GM12874 (cell line): ENCODE results near the gene KCTD16.

Experiments
- CTCF ChIP-seq: IDR thresholded peaks from 2 replicates; pipeline ENCODE4 v1.5.1; 2011; ENCODE audit warnings: low read depth, mild to moderate bottlenecking, control low read depth, low read length, moderate library complexity; ENCODE audit not compliant: insufficient read depth

Gene KCTD16

GRCh38 chr5:144265643-144266247, 95.1 kb downstream of the KCTD16 start:
- no peak for TF ChIP-seq CTCF

DNA sequence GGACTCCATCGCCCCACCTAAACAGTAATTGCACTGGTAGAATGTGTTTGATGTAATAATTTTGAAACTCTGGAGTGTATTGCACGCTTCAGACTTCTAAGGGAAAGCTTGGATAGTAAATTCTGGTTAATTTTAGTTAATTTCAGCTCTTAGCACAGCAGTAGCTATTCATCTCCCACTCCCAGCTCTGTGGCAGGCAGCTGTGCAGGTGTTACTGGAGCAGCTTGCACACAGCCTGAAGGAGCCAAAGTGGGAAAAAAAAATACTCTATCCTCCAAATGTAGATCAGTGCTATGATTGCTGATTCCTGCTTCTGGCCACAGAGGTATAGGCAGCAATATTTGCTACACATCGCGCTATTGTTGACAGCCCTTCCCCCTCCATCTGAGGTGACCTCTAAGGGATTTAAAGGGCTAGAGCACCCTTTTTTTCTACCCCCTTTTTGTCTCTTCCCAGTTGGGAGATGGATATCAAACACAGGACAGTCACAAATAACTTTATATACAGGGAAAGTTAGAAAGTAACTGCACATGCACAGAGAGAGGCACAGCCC, 97.4 kb downstream of the KCTD16 start:
- TF ChIP-seq CTCF = no peak

DNA sequence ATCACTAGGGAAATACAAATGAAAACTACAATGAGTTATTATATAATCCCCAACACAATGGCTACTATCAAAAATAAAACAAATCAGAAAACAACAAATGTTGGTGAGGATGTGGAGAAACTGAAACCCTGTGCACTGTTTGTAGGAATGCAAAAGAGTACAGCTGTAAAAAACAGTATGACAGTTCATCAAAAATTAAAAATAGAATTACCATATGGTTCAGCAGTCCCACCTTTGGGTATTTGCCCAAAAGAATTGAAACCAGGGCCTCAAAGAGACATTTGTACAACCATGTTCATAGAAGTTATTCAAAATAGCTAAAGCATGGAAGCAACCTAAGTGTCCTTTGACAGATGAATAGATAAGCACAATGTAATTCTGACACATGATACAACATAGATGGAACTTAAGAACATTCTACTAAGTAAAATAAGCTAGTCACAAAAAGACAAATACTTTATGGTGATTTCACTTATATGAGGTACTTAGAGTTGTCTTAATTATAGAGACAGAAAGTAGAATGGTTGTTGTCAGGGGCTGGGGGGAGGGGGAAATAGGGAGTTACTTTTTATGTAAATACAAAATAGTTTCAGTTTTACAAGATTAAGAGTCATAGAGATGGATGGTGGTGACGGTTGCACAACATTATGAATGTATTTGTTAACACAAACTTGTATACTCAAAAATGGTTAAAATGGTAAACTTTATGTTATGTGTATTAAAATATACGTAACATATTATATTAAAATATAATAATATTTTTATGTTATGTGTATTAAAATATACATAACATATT, 102.8 kb downstream of the KCTD16 start:
- no peak for TF ChIP-seq CTCF

- TF ChIP-seq CTCF = no peak
These were observed 104.7 kb downstream of the KCTD16 start for GRCh38 chr5:144275329-144275728.

GRCh38 chr5:144276034-144276822, 105.6 kb downstream of the KCTD16 start:
- no peak for TF ChIP-seq CTCF

- TF ChIP-seq CTCF = no peak
These were observed 111.1 kb downstream of the KCTD16 start for GRCh38 chr5:144281784-144282183.

GRCh38 chr5:144284036-144284435, 113.4 kb downstream of the KCTD16 start:
- no peak for TF ChIP-seq CTCF
